NCI-H526 (cell line): Measurements from ENCODE around the gene WDR59.
"Not testable (repeated sequence)": the region's sequence is repeated elsewhere in the genome, so short reads cannot be mapped to it uniquely, and the experiment has no call there.

ENCODE experiments used
- DNase-seq, 2 experiments: peaks; one replicate each; lab custom pipeline; 2025; lab: John Stamatoyannopoulos, UW

Gene WDR59, protein sequence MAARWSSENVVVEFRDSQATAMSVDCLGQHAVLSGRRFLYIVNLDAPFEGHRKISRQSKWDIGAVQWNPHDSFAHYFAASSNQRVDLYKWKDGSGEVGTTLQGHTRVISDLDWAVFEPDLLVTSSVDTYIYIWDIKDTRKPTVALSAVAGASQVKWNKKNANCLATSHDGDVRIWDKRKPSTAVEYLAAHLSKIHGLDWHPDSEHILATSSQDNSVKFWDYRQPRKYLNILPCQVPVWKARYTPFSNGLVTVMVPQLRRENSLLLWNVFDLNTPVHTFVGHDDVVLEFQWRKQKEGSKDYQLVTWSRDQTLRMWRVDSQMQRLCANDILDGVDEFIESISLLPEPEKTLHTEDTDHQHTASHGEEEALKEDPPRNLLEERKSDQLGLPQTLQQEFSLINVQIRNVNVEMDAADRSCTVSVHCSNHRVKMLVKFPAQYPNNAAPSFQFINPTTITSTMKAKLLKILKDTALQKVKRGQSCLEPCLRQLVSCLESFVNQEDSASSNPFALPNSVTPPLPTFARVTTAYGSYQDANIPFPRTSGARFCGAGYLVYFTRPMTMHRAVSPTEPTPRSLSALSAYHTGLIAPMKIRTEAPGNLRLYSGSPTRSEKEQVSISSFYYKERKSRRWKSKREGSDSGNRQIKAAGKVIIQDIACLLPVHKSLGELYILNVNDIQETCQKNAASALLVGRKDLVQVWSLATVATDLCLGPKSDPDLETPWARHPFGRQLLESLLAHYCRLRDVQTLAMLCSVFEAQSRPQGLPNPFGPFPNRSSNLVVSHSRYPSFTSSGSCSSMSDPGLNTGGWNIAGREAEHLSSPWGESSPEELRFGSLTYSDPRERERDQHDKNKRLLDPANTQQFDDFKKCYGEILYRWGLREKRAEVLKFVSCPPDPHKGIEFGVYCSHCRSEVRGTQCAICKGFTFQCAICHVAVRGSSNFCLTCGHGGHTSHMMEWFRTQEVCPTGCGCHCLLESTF

DNA sequence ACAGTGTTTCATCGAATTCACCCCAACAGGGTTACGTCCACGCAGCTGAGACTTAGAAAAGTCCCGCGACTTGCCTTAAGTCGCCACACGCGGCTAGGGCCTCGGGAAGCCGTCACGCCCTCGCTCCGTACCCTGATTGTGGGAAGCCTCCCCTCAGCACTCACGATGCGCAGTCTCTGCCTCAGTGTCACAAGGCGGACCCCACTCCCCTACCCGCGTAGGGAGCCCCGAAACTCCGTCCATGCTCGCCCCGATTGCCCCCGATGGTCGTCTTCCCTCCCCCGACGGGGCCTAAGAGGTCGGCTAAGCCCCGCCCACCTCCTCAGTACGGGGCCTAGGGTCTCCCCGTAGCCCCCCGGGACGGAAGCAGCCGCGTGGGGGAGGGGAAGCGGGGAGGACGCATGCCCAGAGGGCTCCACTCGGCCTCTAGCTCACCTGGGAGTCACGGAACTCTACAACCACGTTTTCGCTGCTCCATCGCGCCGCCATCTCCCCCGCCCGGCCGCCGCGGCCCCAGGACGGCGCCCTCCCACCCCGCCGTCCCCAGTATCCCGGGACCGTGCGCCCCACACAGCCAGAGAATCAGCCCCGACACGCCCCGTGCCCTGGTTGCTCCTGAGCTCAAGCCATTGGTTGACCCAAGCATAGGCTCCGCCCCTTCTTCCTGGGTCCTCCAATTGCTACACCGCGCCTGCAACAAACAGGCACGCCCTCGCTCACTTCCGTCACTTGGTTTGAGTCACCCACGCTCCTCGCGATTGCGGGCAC, at the start of gene WDR59:
Gene WDR59 (minus strand): TSS at position 595 of the 768 bp plus-strand sequence. CDS start 106 bp downstream, at position 489.
- peak; percentile 96 to 99 for DNase-seq

DNA sequence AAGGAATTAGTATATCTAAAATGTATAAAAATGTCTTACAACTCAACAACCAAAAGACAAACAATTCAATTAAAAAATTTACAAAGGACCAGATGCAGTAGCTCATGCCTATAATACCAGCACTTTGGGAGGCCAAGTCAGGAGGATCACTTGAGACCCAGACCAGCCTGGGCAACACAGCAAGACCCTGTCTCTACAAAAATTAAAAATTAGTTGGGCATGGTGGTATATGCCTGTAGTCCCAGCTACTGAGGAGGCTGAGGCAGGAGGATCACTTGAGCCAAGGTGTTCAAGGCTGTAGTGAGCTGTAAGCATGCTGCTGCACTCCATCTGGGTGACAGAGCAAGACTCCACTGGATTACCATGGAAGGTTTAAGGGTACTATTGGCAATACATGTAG, 47.7 kb upstream of the WDR59 start:
- DNase-seq = no peak

DNA sequence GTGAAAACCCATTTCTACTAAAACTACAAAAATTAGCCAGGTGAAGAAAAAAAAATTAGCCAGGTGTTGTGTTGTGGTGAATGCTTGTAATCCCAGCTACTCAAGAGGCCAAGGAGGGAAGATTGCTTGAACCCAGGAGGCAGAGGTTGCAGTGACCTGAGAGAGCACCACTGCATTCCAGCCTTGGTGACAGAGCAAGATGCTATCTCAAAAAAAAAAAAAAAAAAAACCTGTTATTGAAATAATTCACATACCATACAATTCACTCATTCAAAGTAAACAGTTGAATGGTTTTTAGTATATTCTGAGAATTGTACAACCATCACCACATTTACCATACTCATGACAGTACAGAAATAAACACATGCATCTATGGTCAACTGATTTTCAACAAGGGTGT, 44.9 kb upstream of the WDR59 start:
- no peak for DNase-seq

DNA sequence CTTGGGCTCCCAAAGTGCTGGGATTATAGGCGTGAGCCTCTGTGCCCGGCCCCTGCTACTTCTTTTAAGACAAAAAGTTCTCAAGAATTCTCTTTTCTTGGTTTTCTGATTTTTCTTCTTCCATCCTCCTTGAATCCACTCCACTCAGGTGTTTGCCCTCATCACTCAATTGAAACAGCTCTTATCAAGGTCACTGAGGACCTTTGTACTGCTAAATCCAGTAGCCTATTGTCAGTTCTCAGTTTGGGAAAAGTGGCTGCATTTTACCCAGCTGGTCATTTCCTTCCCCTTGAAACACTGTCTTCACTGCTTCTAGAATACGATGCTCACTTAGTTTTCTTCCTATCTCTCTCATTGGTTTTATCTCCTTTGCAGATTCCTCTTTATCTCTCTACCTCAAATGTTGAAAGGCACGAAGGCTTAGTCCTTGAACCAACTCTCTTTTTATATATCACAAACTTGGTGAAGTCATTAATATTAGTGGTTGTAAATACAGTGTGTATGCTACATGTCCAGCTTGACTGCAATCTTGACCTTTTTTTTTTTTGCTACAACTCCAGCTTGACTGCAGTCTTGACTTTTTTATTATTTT, 43.7 kb upstream of the WDR59 start:
- no peak for DNase-seq

DNA sequence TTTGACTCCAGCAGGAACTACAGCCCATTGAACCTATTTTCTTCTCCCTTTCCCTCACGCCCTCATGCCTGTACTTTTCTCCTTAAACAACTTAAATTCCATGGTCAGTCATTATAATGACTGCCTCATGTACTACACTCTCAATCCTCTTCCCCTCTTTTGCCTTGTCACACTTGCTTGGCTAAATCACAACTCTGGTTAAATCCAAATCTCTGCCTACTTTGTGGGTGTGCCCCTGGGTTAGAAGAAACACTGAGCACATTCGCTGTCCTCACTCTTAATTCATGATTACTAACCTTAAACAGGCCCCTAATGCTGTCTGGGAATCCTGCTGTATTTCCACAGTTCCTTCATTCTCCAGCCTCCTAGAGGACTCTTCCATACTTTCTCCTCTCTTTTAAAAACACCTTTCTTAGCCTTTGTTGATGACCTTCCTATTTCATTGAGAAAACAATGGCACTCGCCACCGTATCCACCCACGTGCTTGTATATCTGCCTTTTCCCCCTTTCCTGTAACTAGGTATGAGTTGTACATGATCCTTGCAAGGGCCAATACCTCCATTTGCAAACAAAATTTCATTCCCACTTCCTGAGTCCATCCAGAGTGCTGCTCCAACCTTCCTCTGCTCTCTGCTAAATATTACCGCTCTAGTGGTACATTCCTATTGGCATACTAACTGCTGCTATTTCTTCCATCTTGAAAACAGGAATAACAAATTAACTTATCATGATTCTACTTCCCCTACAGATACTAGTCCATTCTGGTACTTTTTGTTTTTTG, 42.8 kb upstream of the WDR59 start:
- no peak for DNase-seq

DNA sequence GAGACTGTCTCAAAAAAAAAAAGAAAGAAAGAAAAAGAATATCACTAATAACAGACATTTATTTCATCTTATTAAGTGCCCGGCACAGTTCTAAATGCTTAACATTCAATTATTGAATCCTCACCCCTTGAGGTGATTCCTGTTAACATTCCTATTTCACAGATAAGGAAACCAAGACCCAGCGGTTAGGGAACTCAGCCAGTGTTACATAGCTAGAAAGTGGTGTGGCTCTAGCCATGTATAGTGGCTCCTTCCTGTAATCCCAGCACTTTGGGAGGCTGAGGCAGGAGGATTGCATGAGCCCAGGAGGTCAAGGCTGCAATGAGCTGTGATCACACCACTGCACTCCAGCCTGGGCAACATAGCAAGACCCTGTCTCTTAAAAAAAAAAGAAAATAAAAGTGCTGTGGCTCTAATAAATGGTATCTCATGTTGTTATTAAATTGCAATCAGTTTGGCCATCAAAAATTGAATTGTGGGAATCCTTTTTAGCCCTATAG, 42.0 kb upstream of the WDR59 start:
- DNase-seq = no peak

DNA sequence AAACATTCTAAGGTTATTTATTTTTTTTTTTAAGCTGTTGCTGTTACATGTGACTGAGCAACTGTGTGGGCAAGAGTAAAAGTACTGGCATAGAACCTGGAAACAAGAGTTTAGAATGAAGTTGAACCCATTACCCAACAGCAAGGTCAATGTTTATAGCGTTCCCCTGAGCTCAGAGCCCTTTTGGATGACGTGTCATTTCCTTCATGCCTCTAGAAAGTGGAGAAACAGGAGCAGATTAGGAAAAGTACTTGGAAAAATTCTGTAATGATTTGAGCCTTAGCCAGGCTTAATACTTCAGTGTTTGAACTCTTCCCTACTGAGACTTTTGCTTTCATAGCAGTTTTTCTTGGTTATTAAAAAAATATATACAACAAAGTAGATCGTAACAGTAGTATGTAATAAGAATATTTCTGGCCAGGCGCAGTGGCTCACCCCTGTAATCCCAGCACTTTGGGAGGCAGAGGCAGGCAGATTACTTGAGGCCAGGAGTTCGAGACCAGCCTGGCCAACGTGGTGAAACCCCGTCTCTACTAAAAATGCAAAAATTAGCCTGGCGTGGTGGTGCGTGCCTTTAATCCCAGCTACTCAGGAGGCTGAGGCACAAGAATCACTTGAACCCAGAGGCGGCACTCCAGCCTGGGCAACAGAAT, 41.4 kb upstream of the WDR59 start:
- DNase-seq = not testable (repeated sequence)

DNA sequence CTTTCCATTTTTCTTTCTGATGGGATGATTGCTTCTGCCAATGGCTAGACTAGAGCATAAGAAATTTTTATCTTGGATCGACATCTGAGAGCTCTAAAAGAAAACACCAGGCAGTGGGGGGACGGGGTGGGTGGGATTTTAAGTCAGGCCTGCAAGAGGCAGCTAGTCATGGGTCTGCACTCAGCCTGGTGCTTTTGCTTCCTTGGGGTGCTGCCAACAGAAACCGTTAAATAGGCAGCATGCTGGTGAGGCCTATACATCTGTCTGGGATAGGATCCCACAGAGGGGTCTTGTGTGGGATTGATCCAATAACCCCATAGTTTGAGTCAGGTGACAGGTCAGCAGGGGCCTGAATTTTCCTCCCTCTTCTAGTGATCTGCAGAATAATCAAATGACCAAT, 40.8 kb upstream of the WDR59 start:
- DNase-seq = no peak

DNA sequence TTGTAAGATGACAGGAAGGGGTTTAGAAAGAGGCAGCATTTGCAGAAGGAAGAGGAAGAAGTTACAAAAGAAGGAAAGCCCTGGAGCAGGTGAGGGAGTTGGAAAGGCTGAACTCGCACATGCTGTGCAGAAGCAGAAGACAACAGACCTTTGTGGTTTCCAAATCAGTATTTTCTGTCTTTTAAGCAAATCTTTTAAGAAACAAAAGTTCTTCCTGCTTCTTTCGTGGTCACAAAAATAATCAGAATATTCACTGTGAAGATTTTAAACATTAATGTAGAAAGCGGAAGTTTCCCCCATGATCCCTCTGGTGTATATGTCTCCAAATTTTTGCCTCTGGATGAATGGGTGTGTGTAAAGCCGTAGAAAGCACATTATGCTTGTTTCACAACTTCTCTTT, 39.7 kb upstream of the WDR59 start:
- DNase-seq = no peak

DNA sequence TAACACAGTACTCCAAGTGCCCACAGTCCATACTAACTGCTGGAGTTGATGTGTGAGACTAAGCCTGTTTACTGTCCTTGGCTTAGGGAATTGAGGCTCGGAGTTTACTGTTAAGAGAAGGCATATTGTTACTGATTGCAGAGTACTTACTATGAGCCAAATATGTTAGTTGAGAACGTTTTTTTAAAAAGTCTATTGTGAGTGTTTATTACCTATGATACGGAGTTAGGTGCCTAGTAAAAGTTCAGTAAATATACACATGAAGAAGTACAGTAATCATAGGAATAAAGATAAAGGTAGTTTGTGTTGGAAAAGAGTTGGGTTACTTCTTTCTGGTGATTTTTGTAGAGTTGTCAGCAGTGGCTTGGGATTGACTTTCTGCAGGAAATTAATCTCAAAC, 39.3 kb upstream of the WDR59 start:
- DNase-seq = no peak

DNA sequence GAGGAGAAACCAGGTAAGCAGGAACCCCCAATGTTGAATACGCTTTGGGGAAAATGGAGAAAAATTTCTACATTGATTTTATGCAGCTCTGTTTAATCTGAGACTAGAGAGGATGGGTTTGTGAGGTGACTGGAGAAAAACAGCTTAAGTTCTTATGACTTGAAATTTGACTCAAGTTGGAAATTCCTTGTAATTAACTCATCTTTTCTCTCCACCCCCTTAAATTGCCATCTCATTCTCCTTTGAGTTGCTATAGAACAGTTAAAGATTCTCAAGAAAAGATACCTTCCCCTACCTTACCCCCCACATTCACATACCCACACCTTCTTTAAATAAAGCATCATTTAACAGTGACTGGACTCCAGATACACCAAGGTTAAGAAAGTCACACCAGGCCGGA, 38.1 kb upstream of the WDR59 start:
- DNase-seq = no peak

DNA sequence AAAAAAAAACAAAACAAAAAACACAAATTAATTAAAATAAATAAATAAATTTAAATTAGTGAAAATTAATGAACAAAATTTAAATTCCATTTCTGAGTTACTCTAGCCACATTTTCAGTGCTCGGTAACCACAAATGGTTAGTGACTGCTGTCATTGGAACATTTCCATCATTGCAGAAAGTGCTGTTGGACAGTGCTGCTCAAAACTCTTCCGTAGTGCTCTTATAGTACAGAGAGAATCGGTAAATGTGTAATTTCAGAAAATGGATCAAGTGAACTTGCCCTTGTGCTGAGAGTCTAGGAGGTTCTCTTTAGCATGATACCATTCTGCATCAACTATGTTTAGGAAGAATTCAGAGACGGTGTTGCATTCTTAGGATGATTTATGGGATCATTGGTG, 37.6 kb upstream of the WDR59 start:
- no peak for DNase-seq

DNA sequence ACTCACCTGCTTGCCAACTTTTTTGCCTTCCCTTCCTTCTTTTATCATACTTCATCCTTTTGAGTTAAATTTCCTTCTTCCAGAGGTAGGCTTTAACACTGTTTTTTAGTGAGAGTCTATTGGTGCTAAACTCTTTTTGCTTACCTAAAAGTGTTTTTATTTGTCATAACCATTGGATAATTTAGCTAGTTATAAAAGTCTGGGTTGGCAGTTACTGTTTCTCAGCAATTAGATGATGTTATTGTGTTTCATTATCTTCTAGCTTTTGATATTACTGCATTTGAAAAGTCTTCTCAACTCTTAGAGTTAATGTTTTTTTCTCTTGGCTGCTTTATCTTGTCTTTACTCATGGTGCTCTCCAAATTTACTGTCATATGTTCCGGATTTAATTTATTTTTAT, 36.5 kb upstream of the WDR59 start:
- DNase-seq = no peak

DNA sequence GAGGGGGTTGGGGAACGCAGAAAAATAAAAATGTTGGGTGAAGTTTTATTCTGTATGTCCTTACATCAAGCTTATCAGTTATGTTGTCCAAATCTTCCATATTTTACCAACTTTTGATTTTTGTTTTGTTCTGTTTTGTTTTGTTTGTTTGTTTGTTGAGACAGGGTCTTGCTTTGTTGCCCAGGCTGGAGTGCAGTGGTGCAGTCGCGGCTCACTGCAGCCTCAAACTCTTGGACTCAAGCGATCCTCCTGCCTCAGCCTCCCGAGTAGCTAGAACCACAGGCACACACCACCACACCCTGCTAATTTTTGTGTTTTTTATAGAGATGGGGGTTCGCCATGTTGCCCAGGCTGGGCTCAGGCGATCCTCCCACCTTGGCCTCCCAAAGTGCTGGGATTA, 34.7 kb upstream of the WDR59 start:
- DNase-seq = no peak

DNA sequence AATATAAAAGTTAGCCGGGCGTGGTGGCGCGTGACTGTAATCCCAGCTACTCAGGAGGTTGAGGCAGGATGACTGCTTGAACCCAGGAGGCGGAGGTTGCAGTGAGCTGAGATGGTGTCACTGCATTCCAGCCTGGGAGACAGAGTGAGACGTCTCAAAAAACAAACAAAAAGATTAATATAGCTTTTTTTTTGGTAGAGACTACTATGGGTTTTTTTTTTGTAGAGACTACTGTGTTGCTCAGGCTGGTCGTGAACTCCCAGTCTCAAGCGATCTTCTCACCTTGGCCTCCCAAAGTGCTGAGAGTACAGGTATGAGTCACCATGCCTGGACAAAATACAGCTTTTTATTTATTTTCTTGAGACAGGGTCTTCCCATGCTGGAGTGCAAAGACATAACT, 34.1 kb upstream of the WDR59 start:
- DNase-seq = no peak

DNA sequence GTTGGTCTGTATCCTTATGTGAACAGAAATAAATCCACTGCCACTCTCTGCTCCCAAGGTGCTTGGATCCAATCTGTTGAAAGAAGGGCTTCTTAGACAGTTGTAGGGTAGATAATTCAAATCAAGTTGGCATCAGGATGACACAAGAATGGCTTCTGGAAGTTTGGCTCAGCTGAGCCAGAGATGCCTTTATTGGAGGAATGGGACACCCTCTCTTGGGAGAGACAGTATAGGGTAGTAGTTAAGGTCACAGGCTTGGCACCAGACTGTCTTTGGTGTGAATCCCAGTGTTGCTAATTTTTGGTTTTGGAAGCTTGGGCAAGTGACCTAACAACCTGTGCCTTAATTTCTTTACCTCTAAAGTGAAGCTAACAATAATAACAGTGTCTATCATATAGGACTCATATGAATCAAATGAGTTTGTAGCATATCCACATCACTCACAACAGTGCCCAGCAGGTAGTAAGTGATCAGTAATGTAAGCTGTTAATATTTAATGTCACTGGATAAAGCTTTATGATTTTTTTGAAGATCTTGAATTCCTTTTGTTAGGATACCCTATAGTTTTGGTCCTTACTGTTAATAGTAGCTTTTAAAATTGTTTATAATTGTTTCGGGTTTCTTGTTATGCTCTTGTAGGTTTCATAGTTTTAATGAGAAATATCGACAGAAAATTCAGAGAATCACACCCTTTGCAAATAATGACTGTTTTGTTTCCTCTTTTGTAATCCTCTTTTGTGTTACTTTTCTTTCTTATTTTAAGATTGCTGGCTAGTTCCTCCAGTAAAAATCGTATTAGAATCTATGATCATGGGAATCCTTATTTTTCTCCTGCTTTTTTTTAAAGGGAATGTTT, 33.0 kb upstream of the WDR59 start:
- DNase-seq = no peak

DNA sequence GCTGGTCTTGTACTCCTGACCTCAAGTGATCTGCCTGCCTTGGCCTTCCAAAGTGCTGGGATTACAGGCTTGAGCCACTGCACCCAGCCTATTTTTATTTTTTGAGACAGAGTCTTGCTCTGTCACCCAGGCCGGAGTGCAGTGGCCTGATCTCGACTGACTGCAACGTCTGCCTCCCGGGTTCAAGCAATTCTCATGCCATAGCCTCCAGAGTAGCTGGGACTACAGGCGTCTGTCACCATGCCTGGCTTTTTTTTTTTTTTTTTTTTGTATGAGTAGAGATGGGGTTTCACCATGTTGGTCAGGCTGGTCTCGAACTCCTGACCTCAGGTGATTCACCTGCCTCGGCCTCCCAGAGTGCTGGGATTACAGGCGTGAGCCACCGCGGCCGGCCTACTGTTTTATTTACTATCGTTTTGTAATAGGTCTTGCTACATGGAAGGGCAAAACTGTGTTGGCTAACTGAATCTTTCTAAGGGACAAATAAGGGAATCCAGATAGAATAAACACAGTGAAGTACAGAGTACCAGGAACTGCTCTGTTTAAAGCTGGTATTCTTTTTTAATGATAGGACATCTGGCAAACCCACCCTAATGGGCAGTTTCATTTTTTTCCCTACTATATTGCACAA, 31.6 kb upstream of the WDR59 start:
- DNase-seq = not testable (repeated sequence)

DNA sequence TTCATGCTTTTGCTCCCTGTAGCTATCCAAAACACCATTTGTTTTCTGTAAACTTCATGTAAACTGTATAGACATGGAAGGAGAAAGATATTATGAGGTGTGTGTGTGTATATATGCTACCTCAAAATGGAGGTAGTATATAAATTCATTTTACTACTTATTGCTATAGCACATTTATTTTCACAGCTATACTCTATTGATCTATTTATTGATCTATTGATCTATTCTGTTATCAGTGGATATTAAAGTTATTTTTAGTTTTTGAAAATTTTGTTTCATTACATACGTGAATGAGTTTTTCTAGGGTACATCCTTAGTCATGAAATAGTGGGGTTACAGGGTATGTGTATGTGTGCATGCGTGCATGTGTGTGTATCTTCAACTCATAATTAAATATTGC, 29.4 kb upstream of the WDR59 start:
- no peak for DNase-seq

DNA sequence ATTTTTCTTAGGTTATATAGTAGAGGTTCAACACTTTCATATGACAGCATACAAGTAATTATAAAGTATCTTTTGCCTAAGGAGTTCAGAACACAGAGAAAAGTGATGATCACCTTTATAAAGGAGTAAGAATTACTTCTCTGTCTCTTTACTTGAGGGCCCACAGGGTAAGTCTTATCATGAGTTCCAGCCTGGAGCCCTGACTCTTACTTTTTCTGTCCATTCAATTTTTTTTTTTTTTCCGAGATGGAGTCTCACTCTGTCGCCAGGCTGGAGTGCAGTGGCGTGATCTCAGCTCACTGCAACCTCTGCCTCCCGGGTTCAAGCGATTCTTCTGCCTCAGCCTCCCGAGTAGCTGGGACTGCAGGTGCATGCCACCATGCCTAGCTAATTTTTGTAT, 28.2 kb upstream of the WDR59 start:
- not testable (repeated sequence) for DNase-seq
